ENCODE results near the gene HID1.

- TF ChIP-seq POLR2AphosphoS5 (IDR thresholded peaks at IDR 0.05), result no peak
- no peak for TF ChIP-seq CTCF (IDR thresholded peaks at IDR 0.05)
- TF ChIP-seq POLR2A (IDR thresholded peaks at IDR 0.05), result no peak
Observed at GRCh38 chr17:74978240-74978639, 5.7 kb upstream of the HID1 start.
